SKM-1 treated with dmso at 0.1 percent for 144 hours (cell line): ENCODE measurements around the gene CPNE2.
"Not testable (repeated sequence)": the region's sequence is repeated elsewhere in the genome, so short reads cannot be mapped to it uniquely, and the experiment has no call there.

ENCODE experiments used
- DNase-seq: peaks from one replicate; lab custom pipeline; 2025; ENCODE audit not compliant: unreplicated experiment; lab: John Stamatoyannopoulos, UW

CPNE2 gene

DNA sequence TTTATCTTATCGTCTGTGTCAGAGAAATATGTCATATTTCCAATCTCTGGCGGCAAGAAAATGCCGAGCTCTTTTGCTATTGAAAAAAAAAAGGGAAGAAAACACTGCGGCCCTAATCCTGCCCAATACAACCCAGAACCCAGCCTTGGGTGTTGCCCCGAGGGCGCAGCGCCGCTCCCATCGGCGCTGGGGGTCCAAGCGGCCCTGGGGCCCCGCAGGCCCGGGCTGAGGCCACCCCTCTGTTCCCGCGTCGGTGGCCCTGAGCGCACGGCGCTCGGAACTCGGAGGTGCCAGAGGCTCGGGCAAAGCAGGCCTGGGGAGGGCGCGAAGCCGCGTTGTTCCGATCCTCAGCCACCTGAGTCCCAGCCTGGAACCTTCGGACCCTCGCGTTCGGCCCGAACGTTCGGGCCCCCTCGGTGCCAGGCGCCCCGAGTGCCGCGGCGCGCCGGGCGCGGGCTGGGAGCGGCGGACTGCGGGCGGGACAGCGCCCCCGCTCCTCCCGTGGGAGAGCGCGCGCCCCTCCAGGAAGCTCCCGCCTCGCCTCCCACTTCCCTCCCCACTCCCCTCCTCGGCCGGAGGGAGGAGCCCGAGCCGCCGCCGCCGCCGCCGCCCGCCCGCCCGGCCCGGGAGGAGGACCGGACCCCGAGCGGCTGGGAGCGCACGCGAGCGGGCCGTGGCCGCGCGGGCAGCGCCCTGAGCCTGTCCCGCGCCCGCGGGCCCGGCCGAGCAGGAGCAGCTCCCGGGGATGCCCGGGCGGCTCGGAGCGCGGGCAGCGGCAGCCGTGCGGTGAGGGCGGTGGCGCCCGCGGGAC is at the start of gene CPNE2:
Gene CPNE2, plus strand, starts transcription at position 609 of the 811 bp plus-strand sequence. CDS start 18,160 bp downstream, outside the sequence.
- DNase-seq = peak; percentile 44

DNA sequence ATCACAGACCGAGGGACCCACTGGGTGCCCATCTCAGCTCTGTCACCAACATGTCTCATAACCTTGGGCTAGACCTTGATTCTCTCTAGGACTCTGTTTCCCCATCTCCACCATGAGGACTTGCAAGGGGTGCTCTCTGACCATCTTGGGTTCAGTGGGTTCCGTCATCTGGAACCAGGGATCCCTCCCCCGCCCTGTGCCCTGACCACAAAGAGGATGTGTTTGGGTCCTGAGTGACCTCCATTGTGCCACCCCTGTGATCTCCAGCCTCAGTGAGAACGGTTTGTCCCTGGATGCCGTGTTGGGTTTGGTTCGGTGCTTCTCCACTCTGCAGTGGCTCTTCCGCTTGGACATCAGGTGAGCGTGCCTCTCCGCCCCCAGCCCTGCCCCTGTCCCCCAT is 49.1 kb upstream of the CPNE2 start:
- peak; percentile 50 for DNase-seq

DNA sequence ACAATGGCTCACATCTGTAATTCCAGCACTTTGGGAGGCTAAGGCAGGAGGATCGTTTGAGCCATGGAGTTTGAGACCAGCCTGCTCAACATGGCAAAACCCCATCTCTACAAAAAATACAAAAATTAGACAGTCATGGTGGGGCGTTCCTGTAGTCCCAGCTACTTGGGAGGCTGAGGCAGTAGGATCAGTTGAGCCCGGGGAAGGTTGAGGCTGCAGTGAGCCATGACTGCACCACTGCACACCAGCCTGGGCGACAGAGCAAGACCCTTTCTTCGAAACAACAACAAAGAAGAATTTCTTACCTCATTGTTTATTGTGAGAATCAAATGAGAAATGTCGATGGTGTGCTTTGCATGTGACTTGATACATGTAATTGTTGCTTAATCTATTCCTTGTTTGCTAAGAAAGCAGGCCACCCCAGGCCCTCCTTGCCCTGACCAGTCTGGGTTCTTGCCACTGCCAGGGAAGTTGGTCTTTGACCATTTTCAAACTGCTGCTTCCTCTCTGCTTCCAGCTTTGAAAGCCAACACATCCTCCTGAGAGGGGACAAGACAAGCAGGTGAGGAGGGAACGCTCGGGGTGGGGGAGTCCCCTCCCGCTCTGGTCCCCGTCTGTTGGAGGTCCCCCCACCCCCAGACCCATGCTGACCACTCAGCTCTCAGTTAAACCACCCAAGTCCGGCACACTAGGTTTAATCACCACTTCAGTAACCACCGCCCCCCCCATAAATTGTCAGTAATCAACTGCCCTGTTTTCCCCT is 47.3 kb upstream of the CPNE2 start:
- DNase-seq = no peak

DNA sequence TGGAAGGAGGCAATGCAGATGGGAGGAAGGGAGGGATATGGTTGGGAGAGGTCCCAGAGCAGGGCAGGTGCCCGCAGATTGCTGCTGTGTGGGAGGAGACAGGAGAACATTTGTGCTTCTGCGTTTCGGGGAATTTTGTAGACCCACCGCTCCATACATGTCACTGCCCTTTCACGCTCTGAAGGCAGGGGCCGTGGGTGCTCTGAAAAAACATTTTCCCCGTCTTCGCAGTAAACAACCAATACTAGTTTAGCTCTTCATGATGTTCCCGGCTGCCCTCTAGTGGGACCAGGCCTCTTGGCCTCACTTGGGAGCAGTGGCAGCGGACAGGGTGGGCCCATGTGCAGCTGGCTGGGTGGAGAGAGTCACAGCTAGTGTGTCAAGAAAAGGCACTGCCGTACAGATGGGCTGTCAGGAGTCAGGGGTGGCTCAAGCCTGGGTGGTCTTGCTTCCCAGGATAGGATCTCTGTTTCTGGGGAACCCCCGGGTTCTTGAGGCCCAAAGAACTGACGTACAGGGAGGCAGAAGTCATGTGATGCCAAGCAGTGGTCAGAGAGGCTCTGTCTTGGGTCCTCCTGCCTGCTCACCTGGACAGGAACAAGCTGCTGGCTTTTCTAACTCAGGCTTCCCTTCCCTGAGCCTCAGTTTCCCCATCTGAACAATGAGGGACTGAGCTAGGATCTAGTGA is 46.5 kb upstream of the CPNE2 start:
- DNase-seq = no peak

DNA sequence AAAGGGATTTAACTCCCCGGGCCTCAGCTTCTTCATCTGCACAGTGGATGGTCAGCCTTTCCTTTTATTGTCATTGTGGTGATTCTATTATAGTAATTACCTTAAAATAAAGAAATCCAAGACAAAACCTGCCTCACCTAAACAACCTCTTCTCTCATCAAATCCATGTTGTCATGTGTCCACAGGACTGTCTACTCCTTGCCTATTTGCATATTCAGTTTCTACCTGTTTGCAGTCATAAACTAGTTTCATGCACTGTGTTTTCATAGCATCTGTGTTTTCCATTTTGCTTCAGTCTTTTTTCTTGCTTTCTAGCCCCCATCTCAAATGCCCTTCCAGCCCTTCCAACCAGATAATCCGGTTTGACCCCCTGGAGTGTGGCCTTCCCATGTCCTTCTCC is 44.3 kb upstream of the CPNE2 start:
- DNase-seq = no peak

DNA sequence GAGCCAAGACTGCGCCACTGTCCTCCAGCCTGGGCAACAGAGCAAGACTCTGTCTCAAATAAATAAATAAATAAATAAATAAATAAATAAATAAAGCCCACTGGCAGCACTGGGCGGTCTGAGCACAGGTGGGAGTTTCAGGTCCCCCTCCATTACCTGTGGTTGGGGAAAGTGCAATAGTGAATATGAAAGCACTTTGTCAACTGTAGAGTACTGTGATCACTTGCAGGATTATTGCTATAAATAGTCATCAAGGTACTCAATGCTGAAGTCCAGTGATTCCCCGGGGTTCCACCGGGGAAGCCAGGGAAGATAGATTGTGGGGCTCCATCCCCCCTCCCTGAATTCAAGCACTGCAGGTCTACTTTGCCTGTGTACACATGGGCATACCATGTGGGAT is 42.7 kb upstream of the CPNE2 start:
- no peak for DNase-seq

DNA sequence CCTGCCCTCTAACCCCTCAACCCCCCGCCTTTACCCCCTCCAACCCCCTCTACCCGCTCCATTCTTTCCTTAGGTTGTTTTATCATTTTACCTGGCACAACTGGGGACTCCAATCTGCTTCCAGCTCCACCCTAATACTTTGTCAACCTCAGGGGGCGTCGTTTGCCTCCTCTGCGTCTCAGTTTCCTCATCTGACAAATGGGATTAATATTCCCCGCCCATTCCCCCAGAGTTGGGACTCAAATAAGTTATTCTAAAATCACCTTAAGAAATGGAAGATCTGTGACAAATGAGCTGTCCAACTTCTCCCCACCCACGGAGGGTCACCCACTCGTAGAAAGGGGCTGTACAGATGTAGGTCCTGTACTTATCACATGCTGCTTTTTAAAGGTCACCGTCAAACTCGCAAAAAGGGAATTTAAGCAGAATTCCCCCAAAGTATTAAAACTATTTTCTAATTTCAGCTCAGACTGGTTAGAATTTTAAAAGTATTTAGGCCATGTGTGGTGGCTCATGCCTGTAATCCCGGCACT is 40.6 kb upstream of the CPNE2 start:
- no peak for DNase-seq

DNA sequence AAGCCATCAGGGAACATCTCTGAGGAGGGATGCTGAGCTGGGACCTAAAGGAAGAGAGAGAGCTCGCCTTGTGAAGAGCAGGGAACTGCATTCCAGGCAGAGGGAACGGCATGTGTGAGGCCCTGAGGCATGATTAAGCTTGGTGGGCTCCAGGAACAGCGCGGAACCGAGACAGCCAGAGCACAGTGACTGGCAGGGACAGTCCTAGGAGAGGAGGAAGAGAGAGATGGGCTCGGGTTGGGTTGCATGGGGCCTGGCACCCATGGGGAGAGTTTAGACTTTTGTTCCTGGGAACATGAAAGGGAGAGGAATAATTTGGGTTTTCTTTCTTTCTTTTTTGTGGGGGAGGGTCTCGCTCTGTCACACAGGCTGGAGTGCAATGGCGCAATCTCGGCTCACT is 39.2 kb upstream of the CPNE2 start:
- DNase-seq = no peak

DNA sequence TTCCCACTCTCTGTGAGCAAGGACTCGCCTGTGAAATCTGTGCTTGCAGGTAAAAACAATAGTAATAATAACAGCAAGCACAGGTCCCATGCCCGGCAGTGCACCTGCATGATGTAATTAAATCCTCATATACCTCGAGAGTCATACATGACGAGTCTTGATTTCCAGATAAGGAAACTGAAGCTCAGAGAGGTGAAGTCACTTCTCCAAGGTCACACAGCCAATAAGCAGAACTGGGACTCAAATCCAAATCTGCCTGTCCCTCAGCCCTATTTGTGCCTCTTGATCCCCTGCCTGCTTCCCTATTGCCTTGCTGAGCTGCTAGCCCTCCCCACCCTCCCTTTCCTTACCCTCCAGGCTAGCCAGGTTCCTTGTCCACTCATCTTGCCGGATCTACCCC is 38.0 kb upstream of the CPNE2 start:
- no peak for DNase-seq

DNA sequence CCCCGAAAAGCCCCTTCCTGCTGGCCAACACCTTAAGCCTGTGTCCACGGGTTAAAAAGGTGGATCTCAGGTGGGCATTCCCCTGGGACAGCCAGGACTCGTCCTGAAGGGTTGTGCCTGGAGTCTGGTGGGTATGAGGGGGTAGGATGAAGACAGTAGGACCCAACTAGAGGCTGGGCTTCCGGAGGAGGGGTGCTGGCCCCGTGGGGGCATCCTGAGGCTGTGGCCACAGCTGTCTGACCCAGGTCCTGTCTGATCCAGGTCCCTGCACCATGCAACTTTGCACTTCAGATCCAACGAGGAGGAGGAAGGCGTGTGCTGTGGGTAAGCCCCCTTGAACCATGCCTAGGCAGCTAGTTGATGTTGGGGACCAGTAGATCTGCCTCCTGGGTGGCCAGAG is 37.6 kb upstream of the CPNE2 start:
- no peak for DNase-seq

DNA sequence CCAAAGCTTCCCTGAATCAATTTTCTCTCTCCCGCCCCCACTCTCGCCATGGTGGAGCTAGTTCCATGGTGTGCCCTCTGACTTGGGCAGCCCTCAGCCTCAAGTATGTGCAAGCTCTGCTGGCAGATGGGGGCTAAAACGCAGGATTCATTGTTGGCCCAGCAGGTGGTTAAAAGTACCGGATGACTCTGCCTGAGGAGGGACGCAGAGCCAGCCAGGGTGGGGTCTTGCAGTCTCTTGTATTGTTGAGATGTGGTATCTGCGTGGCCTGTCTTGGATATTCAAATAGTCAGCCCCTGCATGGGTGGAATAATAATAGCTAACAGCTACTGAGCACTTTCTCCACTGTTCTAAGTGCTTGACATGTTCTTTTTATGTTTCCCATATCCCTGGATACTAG is 36.7 kb upstream of the CPNE2 start:
- DNase-seq = no peak

DNA sequence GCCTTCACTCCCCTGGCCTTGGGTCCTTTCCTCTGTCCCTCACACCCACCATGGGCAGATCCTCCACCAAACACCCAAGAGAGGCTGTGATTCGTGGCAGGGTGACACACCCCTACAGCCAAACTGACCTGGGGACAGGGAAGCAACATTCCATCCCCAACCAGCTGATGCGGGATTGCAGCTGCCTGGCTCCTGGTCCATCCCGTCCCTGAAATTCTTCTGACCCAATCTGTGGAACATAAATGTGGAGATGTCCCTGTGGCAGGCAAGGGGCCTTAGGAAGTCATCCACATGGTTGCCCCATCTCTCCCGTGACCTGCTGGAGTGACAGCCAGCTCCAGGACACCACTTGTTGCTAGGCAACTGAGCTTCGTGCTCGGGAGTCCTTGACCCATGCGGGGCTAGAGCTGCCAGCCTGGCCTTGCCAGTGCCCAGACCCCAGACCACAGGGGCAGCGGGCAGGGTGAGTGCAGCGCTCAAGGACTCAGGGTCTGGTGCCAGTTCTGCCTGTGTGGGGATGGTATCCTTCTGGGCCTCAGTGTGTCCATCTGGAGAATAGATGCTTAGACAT is 34.0 kb upstream of the CPNE2 start:
- no peak for DNase-seq

DNA sequence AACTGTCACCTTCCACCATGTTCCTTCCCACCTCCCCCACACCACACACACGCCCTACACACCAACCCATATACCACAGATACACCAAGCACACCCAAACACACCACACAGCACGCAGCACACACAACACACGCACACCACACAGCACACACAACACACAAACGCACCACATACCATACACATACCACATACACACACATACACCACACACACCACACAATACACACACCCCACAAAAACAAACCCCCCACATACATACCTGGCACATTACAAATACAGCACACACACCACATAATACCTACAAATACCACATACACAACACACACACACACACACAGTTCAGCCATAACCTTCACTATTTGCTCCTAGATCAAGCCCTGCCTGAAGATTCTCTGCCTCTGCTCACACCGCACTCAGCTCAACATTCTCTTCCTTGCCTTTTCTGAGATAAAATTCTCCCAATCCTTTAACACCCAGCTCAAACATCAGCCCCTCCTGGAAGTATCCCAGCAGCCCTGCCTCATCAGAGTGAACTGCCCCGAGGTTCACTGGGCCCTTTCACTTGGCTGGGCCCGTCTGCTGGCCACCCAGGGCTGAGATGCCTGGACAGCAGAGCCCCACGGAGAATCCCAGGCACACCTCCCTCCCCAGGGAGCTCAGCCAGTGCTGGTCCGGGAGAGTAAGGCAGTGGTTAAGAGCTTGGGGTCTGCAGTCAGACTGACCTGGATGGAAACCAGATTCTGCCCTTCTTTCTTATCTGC is 31.9 kb upstream of the CPNE2 start:
- DNase-seq = no peak

DNA sequence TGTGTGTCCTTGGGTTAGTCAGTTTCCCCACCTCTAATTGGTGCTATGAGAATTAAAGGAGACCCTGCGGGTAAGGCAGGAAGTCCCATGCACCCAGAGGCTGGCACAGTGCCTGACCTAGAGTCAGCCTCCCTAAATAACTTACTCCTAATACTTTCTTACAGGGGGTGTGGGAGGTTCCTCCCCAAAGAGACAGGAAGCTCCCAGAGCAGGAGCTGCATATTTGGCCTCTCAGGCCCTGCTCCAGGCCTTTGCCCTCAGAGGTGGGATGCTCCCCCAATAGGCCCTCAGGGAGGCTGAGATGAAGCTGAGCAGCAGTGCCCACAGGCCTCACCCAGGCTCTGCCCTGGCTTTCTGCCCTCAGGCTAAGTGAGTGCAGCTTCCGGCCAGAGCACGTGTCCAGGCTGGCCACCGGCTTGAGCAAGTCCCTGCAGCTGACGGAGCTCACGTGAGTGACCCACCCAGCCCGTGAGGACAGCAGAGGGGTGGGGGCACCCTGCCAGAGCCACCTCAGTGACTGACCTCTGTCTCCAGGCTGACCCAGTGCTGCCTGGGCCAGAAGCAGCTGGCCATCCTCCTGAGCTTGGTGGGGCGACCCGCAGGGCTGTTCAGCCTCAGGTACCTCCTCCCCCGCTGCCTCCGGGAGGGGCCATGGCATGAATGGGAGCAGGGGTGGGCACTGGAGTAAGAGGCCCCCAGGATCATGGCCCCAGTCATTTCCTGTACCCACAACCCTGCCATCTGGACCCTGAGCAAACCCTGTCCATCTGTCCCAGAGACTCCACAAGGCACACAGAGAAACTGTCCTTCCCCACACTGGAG is 31.1 kb upstream of the CPNE2 start:
- no peak for DNase-seq

DNA sequence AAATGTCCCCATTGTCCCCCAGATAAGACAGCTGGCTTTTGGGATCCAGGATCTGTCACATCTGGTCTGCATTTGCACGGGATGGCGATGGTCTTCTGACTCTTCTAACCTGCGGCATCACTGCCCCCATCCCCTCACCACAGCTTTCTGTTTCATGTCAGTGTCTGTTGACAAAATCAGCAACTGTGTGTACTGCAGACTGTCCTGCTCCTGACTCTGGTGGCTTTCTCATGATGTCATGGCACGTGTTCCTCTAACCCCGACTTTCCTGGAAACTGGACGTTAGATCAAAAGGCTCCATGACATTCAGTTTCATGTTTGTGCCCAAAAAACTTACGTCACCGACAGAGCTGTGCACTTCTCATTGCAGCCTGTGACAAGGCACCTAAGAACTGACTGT is 30.1 kb upstream of the CPNE2 start:
- DNase-seq = no peak

DNA sequence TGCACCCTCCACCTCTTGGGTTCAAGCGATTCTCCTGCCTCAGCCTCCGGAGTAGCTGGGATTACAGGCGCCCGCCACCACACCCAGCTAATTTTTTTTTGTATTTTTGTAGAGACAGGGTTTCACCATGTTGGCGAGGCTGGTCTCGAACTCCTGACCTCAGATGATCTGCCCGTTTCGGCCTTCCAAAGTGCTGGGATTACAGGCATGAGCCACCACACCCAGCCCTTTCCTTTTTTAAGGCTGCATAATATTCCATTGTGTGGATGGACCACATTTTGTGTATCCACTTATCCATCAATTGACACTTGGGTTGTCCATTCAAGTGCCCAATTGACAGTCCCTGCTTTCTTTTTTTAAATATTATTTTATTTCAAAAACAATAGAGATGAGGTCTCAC is 29.2 kb upstream of the CPNE2 start:
- DNase-seq = not testable (repeated sequence)

DNA sequence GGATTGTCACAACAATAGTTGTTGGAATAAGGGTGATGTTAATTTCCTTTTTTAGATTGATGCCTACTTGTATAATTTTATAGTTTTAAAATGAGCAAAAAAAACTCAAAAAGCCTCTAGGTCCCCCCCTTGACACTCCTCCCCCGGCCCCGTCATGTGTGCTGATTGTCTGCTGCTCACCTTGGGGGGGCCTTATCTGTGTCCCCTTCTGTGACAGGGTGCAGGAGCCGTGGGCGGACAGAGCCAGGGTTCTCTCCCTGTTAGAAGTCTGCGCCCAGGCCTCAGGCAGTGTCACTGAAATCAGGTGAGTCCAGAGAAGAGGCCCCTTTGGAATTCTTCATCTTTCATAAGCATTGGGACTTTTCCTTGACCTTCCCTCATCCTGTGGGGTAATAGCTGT is 27.4 kb upstream of the CPNE2 start:
- DNase-seq = no peak

DNA sequence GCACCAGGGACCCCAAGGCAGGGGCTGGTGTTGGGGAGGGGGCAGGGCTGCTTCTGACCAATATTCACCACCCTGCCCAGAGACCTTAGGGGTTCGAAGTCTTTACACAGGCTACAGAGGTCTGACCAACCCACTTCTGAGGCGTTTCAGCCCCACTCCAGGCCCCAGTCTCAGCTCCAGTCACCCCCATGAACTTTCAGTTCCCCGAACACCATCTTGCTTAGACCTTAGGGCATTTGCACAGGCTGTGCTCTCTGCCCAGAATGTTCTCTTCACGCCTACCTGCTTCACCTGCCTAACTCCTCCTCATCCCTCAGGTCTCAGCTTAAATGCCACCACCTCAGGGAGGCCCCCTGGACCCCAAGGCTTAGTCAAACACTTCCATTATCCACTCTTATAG is 25.8 kb upstream of the CPNE2 start:
- DNase-seq = no peak

DNA sequence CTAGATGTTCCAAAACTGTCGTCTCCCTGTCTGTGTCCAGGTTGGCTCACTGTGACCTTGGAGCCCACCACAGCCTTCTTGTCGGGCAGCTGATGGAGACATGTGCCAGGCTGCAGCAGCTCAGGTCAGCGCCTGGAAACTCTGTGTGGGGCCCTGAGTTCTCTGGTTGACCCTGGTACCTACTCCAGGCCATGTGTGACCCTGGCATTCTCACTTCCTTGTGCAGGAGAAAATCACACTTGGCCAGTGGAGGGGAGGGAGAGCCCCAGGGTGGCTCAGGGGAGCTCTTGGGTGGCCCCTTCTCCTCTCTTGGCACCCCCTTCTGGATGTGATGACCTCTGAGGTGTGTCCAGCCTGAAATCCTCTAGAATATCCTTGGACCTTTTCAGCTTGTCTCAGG is 25.0 kb upstream of the CPNE2 start:
- no peak for DNase-seq

DNA sequence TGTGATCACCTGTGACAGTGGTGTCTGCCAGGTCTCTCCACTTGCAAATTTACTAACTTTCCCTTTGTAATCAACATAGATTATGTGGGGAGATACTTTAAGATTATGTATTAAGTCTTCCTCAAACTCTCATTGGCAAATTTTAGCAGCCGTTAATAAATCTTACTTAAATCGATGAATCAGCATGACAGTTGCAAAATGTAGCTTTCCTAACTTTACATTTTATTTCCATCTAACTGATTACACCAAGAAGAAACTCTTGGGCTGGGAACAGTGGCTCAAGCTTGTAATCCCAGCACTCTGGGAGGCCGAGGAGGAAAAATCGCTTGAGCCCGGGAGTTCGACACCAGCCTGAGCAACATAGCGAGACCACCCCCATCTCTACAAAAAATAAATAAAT is 23.3 kb upstream of the CPNE2 start:
- no peak for DNase-seq
